GM18499 (cell line): ENCODE data around the gene EDEM1.
"Not testable (repeated sequence)": the region's sequence is repeated elsewhere in the genome, so short reads cannot be mapped to it uniquely, and the experiment has no call there.

Experiments
- ATAC-seq: cut with Tn5 transposase; IDR thresholded peaks from one replicate; pipeline ENCODE4 v1.9.1; 2021; ENCODE audit warnings: moderate number of reproducible peaks; ENCODE audit not compliant: insufficient read depth, unreplicated experiment

EDEM1 gene

DNA sequence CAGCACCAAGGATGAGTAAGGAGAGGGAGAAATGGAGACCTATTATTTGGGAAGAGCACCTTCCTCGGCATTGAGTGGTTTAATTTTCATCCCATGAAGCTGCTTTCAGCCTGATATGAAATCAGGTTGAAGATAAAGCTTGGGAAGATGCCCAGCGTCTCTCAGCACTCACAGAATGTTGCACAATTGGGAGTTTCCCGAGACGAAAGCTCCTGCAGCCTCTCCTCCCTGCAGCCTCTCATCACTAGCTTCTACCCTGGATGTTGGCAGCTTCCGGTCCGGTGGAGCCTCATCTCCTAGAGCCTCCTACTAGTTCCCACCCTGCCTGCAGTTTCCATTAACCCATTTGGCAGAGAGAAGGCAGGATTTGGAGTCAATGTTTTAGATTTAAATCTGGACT, 40.3 kb downstream of the EDEM1 start:
- no peak for ATAC-seq

DNA sequence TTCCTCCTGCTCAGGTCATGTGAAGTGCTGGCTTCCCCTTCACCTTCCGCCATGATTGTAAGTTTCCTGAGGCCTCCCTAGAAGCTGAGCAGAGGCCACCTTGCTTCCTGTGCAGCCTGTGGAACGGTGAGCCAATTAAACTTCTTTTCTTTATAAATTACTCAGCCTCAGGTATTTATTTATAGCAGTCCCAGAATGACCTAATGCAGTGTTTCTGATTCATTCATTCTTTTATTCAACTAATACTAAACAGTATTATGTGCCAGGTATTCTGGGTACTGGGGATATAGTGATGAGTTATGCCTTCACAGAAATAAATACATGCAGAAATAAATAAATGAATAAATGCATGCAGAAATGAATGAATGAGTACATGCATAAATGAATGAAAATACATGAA, 41.9 kb downstream of the EDEM1 start:
- ATAC-seq, result no peak

DNA sequence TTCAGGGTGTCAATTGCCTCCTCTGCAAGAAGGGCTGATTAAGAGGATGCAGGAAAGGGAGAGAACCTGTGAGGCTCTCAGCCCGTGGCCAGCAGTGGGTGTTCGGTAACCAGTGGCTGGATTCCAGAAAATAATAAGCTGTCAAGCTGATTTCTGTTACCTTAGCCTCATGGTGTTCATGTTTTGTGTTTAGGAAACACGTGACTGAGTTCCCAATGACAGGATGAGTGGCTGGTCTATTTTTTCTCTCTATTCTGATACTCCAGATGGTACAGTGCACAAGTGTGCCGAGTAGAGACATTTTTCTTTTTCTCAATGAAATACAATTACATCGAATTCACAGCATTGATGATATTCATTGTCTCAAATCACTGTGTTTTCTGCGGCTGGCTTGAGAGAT, 43.6 kb downstream of the EDEM1 start:
- ATAC-seq, result no peak

- no peak for ATAC-seq
Observed at GRCh38 chr3:5231487-5231886, 44.0 kb downstream of the EDEM1 start.

- no peak for ATAC-seq
Observed at GRCh38 chr3:5232570-5232969, 45.1 kb downstream of the EDEM1 start.

DNA sequence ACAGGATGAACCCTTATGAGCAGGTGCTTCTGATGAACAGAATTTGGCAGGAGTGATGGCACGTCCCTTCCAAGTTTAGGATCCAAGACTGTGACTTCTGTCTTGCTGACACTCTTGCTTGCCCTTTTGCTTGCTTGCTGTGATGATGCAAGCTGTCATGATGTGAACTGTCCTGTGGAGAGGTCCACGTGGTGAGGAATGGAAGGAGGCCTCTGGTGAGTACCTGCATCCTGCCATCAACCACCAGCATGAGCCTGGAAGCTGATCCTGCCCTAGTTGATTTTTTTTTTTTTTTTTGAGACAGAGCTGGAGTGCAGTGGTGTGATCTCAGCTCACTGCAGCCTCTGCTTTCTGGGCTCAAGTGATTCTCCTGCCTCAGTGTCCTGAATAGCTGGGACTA, 45.5 kb downstream of the EDEM1 start:
- ATAC-seq, result no peak

DNA sequence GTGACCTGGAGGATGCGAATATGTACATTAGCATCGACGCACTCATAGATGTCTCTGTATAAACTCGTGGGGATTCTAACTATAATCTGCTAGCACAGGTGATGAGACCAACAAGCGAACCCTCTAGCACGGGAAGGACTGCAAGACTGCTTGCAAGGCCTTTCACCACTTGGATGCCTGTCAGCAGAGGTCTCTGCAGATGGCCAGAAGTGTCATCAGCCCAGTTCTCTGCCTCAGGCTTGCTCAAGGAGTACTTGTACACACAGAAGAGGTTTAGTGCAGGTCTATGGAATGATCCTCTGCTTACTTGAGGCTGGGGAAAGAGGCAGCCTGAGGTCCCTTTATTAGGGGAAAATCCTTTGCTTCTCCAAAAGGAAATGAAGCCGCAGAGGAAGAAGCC, 48.1 kb downstream of the EDEM1 start:
- no peak for ATAC-seq

DNA sequence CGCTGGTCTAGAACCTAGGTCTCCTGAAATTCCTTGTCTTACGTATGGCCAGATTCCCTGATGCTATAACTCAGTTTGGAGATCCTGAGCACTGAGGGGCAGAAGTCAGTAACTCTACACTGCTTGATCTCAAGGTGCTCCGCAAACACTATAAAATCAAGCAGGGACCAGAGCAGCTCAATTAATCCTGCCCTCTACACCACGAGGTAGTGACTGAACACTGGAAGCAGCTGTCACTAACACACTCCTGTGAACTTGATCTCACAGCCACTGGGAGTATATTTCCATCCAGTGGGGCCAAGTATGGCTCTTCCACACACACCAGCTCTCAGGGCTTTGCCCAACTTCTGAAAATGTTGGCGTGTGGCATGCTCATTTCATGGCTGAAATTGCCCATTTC, 51.0 kb downstream of the EDEM1 start:
- ATAC-seq, result no peak

DNA sequence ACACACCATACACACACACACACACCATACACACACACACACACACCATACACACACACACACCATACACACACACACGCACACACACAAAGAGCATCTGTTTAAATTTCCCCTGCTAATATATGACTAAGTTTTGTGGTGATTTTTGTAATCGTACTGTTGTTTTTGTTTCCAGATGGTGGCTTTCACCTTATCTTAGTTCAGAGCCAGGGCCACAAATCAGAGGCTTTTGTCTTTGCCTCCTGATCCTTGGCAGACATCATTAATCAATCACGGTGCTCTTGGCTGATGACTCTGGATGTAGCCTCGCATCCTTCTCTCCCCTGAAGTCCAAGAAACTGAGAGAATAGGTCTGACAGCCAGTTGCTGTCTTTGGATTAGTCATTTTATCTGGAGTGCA, 52.1 kb downstream of the EDEM1 start:
- no peak for ATAC-seq

GRCh38 chr3:5240740-5241139, 53.2 kb downstream of the EDEM1 start:
- ATAC-seq, result no peak

DNA sequence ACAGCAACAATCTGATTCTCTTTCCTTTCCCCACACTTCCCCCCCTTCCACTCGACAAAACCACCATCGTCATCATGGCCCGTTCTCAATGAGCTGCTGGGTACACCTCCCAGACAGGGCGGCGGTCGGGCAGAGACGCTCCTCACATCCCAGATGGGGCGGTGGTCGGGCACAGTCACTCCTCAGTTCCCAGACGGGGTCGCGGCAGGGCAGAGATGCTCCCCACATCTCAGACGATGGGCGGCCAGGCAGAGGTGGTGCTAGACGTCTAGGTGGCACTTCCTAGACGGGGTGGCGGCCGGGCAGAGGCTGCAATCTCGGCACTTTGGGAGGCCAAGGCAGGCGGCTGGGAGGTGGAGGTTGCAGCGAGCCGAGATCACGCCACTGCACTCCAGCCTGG, 55.3 kb downstream of the EDEM1 start:
- ATAC-seq, result not testable (repeated sequence)

DNA sequence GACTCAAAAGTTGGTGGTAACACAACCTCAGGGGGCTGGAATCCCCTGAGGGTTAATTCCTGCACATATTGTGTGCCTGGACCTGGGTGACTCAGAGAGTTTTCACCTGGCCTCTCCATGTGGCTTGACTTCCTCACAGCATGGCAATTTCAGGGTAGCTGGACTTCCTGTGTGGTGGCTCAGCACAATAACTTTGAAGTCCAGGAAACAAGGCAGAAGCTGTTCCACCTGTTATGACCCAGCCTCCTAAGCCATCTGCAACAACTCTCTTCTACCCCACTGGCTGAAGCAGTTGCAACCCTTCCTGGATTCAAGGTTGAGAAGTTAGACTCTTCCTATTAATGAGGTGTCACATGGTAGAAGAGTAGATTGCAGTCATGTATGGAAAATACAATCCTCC, 58.4 kb downstream of the EDEM1 start:
- ATAC-seq, result no peak

GRCh38 chr3:5248822-5249221, 61.3 kb downstream of the EDEM1 start:
- ATAC-seq, result no peak

- no peak for ATAC-seq
Observed at GRCh38 chr3:5250467-5251195, 63.1 kb downstream of the EDEM1 start.

GRCh38 chr3:5251196-5251583, 63.7 kb downstream of the EDEM1 start:
- ATAC-seq, result no peak

DNA sequence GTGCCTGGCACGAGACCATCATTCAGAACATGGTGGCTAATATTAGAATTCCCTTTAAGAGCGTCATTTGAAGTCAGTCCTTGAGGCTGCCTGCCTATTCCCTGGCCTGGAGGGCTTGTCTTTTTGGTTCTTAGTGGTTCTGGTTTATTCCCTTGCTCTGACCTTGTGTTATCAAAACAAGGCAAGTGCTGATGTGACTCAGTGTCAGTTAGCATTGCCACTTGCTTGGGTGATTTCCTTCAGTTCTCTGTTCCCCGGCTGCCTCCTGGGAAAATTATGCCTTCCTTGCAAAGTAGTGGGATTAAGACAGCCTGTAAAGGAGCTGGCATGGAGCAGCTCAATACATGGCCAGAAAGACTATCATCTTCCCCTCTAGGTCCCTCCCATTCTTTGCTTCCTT, 64.6 kb downstream of the EDEM1 start:
- no peak for ATAC-seq

- no peak for ATAC-seq
Observed at GRCh38 chr3:5254281-5255048, 67.0 kb downstream of the EDEM1 start.

GRCh38 chr3:5255404-5256344, 68.2 kb downstream of the EDEM1 start:
- no peak for ATAC-seq

DNA sequence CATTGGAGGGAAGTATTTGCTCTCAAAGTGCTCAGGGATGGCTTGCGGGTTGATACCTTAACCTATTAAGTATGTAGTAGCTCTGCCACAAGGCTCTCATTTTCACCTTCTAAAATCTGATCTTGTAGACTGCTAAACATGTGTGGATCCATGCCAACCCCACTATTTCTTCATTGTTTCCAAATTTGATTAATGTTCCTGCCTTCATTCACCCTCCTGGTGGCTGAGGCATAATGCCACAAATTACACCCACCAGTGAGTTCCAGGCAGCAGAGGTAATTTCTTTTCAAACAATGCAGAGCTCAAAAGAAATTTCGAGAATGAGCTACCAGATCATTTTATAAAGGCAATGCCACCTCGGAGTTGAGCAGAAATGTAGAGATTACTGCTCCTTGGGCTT, 71.0 kb downstream of the EDEM1 start:
- ATAC-seq, result no peak

DNA sequence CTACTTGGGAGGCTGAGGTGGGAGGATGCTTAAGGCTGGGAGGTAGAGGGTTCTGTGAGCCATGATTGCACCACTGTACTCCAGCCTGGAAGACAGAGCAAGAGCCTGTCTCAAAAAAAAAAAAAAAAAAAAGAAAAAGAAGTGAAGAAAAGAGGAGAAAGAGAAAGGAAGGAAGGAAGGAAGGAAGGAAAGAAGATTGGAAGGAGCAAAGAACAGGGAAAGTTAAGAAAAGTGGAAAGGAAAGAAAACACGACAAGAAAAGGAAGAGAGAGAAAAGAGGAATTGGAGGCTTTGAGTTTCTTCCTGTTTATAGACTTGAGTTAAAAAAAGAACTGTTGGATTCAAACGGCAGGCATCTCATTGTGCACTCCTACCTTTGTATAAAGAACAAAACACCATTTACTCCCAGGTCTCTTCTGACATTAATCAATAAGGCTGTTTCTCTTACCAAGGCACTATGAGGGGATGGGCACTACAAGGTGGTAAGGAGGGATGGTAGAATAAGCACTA, 73.5 kb downstream of the EDEM1 start:
- ATAC-seq, result no peak

DNA sequence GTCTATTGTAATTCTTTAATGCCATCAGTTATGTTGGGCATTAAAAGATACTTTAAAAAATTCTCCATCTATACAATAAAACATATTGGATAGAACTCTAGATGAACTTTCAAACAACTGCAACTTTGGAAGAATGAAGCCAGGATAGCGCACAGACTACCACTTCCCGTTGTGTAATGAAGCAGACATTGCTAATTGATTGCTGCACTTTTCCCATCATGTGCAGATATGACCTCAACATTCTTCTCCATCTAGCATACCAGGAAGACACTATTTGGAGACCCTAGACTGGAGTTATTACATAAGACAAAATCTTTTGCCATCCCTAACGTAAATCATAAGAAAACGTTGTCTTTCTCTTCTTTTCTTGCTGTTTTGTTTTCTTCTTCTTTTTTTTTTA, 75.0 kb downstream of the EDEM1 start:
- no peak for ATAC-seq
